ENCODE data around the gene FOXP1. TPM values are rescaled to one million over a fixed set of nuclear protein-coding genes. Genes with fewer than 3 reads are reported as not detected.

The FOXP1 gene
- total and polyA plus RNA-seq, 2 of the 8 experiments (the other 6 are each of a cell fraction or from before 2014, with no cell fraction given), result 13.9 to 25.4 TPM

DNA sequence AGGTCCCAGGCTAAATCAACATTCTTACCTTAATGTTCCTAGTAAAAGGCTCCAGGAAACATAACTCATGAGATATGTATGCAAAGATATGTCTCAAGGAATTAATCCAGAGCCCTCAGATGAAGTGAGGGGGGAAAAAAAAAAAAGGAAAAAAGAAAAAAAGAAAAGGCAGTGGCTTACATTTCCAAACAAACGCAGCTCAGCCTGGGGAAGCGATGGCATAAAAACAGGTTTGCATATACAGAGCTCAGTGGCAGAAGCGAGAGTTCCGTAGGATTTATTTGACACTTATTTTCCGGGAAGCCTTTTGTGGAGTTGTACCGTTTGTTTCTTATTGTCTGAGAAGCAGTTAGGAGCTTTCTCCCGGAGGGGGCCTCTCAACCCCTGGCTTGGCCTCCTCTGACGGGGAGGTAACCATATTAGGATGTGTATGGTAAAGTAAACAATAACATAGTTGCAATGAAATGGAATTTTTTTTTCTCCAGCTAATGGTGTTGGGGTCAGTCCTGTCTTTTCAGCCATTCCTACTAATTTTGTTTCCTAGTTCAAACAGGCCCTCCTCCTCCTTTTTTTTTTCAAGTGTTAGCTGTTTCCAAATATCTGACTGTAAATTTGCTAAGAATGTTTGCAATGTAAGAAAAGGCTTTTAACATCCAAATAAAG, 338.6 kb downstream of the FOXP1 start:
- Histone ChIP-seq H2AK5ac (ENCODE audit: low read depth, low read length) (no peak overlapping the region), H4K91ac (replicated peaks; ENCODE audit: insufficient read length, low read length) (no peak overlapping the region), H2BK5ac (ENCODE audit: low read depth, low read length) (no peak overlapping the region), H3K4me2 (ENCODE audit: insufficient read depth in 1 of 2, low read depth in 2 of 2, low read length in 2 of 2) (peak overlapping the region; percentile 53 to 66), H3K36me3 (ENCODE audit: control insufficient read depth in 2 of 4, insufficient read depth in 4 of 4, low read length in 3 of 4) (no peaks in the 10 kb centered on the region), H3K18ac (ENCODE audit: extremely low read depth, low read length) (no peak overlapping the region), H2BK12ac (ENCODE audit: low read depth, low read length) (no peak overlapping the region), H3K79me2 (ENCODE audit: control insufficient read depth in 1 of 2, insufficient read depth in 2 of 2, low read length in 2 of 2) (peaks cover 2 to 44% of the 10 kb centered on the region in 2 experiments; a peak in 3 of 4 replicates), H3K27me3 (replicated peaks in 1 of 4; ENCODE audit: control insufficient read depth in 3 of 4, extremely low read depth in 1 of 4, insufficient read depth in 3 of 4, low read length in 3 of 4) (no peaks in the 10 kb centered on the region), H2BK20ac (ENCODE audit: low read length) (no peak overlapping the region), H3K79me1 (ENCODE audit: low read depth, low read length) (peaks cover 2% of the 10 kb centered on the region; the same call in 1 of the 2 replicates), H4K5ac (ENCODE audit: insufficient read length, low read depth, low read length) (no peak overlapping the region), H3K56ac (replicated peaks; ENCODE audit: insufficient read length, low read depth, low read length) (no peak overlapping the region), H3K27ac (ENCODE audit: low read depth, low read length) (no peak overlapping the region), H3K4ac (replicated peaks; ENCODE audit: insufficient read length, low read depth, low read length) (no peak overlapping the region), H3K14ac (ENCODE audit: insufficient read length) (no peak overlapping the region), H2BK15ac (ENCODE audit: low read length) (no peak overlapping the region), H2BK120ac (replicated peaks; ENCODE audit: low read depth, low read length) (no peak overlapping the region), H3K23me2 (ENCODE audit: low read depth, low read length) (no peaks in the 10 kb centered on the region), H4K20me1 (replicated peaks in 1 of 2; ENCODE audit: control insufficient read depth in 1 of 2, insufficient read depth in 2 of 2, low read length in 2 of 2) (no peaks in the 10 kb centered on the region), H4K8ac (ENCODE audit: extremely low read depth, insufficient read depth, low read length) (no peak overlapping the region), H3K9me3 (ENCODE audit: insufficient read depth in 2 of 2, low read depth in 1 of 2, low read length in 1 of 2) (no peaks in the 10 kb centered on the region), H3K4me1 (replicated peaks in 1 of 4; ENCODE audit: control insufficient read depth in 3 of 4, insufficient read depth in 4 of 4, low read length in 3 of 4) (peaks cover 2 to 34% (median 30%) of the 10 kb centered on the region in 4 experiments), H3K4me3 (ENCODE audit: extremely low read depth in 1 of 4, insufficient read depth in 2 of 4, low read depth in 3 of 4, low read length in 4 of 4) (peak overlapping the region in 1 of 4 experiments; percentile 30; a peak in 2 of 8 replicates), H2AFZ (ENCODE audit: low read length) (no peak overlapping the region), H3K9ac (replicated peaks in 1 of 4; ENCODE audit: extremely low read depth in 1 of 4, low read depth in 3 of 4, low read length in 3 of 4) (no peak overlapping the region), H3K23ac (ENCODE audit: insufficient read length) (no peak overlapping the region)
- DNase-seq (ENCODE audit: low read depth in 1 of 2, low spot score in 2 of 2) (no peak), FAIRE-seq (peak; percentile 58)
- ChIA-PET CTCF (ENCODE audit: partially characterized antibody) (interaction anchor here (0.5 to 1.0 kb wide), 3 partner anchors 68 to 395 kb away, joined by 3 read pairs; no protein-coding TSS in a partner anchor), POLR2A (ENCODE audit: partially characterized antibody) (no interaction called here)
- WGBS, 2 experiments (ENCODE audit: extremely low coverage in 1 of 2, insufficient coverage in 1 of 2, insufficient read length in 1 of 2, insufficient replicate concordance in 2 of 2, low coverage in 1 of 2, low lambda C conversion rate in 2 of 2, missing lambda C conversion rate in 1 of 2), result 16% methylated on average over 8 of the region's 8 CpGs; no CpG with 5 or more reads in 1 of the 2 experiments
- TF ChIP-seq BACH1 (IDR thresholded peaks at IDR 0.05; ENCODE audit: low read length) (no peak), CTBP2 (IDR thresholded peaks at IDR 0.05; ENCODE audit: borderline replicate concordance, insufficient read depth, insufficient read length, low read length) (no peak), CHD2 (IDR thresholded peaks at IDR 0.05; ENCODE audit: low read length) (no peak), RNF2 (IDR thresholded peaks at IDR 0.05; ENCODE audit: borderline replicate concordance, low read depth, low read length, missing control alignments, poor library complexity, severe bottlenecking) (no peak)

Measured in H1 (cell line).